ENCODE results near the gene BEGAIN. TPM values are rescaled to one million over a fixed set of nuclear protein-coding genes. Genes with fewer than 3 reads are reported as not detected.
A peak's percentile ranks its signal among the peaks of the same experiment; 100 is the strongest.

The BEGAIN gene
- total and polyA plus RNA-seq, 2 donors from 2014 or later, result 0.52 to 1.4 TPM

- H3K9me3 ChIP-seq (ENCODE audit: control insufficient read depth in 2 of 3, insufficient read depth in 1 of 3, low read length in 3 of 3), result no peaks in the 10 kb centered on the region
- TF ChIP-seq, protein P1, sequence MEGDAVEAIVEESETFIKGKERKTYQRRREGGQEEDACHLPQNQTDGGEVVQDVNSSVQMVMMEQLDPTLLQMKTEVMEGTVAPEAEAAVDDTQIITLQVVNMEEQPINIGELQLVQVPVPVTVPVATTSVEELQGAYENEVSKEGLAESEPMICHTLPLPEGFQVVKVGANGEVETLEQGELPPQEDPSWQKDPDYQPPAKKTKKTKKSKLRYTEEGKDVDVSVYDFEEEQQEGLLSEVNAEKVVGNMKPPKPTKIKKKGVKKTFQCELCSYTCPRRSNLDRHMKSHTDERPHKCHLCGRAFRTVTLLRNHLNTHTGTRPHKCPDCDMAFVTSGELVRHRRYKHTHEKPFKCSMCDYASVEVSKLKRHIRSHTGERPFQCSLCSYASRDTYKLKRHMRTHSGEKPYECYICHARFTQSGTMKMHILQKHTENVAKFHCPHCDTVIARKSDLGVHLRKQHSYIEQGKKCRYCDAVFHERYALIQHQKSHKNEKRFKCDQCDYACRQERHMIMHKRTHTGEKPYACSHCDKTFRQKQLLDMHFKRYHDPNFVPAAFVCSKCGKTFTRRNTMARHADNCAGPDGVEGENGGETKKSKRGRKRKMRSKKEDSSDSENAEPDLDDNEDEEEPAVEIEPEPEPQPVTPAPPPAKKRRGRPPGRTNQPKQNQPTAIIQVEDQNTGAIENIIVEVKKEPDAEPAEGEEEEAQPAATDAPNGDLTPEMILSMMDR (IDR thresholded peaks at IDR 0.05; ENCODE audit: borderline replicate concordance, extremely low read depth, insufficient read depth), result no peak
- peaks cover 0 to 16% (median 7%) of the 10 kb centered on the region in 3 donors for H3K4me1 ChIP-seq (ENCODE audit: control insufficient read depth in 2 of 3, insufficient read depth in 2 of 3, low read depth in 1 of 3, low read length in 3 of 3)
- no peaks in the 10 kb centered on the region for H3K27me3 ChIP-seq (ENCODE audit: control insufficient read depth, insufficient read depth, low read length)
- no peaks in the 10 kb centered on the region for H3K36me3 ChIP-seq (ENCODE audit: control insufficient read depth in 2 of 3, insufficient read depth in 3 of 3, low read length in 3 of 3)
- no peak overlapping the region for H3K9ac ChIP-seq (ENCODE audit: low read length in 3 of 3)
- H3K27ac ChIP-seq (ENCODE audit: low read depth in 2 of 2, low read length in 2 of 2), result no peak overlapping the region
- H3K4me3 ChIP-seq (ENCODE audit: low read length in 3 of 3), result no peak overlapping the region
- intact Hi-C loops (cut with DNase I), result no loop called here
- DNase-seq, result no peak
- no peak for FAIRE-seq
Observed at GRCh38 chr14:100545359-100545758, 41.9 kb downstream of the BEGAIN start.

- TF ChIP-seq, protein P1 (IDR thresholded peaks at IDR 0.05; ENCODE audit: borderline replicate concordance, extremely low read depth, insufficient read depth), result no peak
- Histone ChIP-seq H3K9me3 (ENCODE audit: control insufficient read depth in 2 of 3, insufficient read depth in 1 of 3, low read length in 3 of 3) (no peaks in the 10 kb centered on the region), H3K4me3 (ENCODE audit: low read length in 3 of 3) (no peak overlapping the region), H3K9ac (ENCODE audit: low read length in 3 of 3) (no peak overlapping the region), H3K27ac (ENCODE audit: low read depth in 2 of 2, low read length in 2 of 2) (no peak overlapping the region), H3K36me3 (ENCODE audit: control insufficient read depth in 2 of 3, insufficient read depth in 3 of 3, low read length in 3 of 3) (no peaks in the 10 kb centered on the region), H3K27me3 (ENCODE audit: control insufficient read depth, insufficient read depth, low read length) (no peaks in the 10 kb centered on the region), H3K4me1 (ENCODE audit: control insufficient read depth in 2 of 3, insufficient read depth in 2 of 3, low read depth in 1 of 3, low read length in 3 of 3) (peaks cover 0 to 16% (median 7%) of the 10 kb centered on the region in 3 donors)
- DNase-seq (no peak), FAIRE-seq (no peak)
- intact Hi-C loops (cut with DNase I), result no loop called here
Observed at GRCh38 chr14:100544506-100545141, 42.6 kb downstream of the BEGAIN start.

- TF ChIP-seq, protein P1 (IDR thresholded peaks at IDR 0.05; ENCODE audit: borderline replicate concordance, extremely low read depth, insufficient read depth), result no peak
- DNase-seq, result peak in 1 of 5 donors; percentile 49
- H3K36me3 ChIP-seq (ENCODE audit: control insufficient read depth in 2 of 3, insufficient read depth in 3 of 3, low read length in 3 of 3), result no peaks in the 10 kb centered on the region
Observed at GRCh38 chr14:100543471-100544455, 43.5 kb downstream of the BEGAIN start.

More at GRCh38 chr14:100543471-100544455, 43.5 kb downstream of the BEGAIN start:
- no peaks in the 10 kb centered on the region for H3K9me3 ChIP-seq (ENCODE audit: control insufficient read depth in 2 of 3, insufficient read depth in 1 of 3, low read length in 3 of 3)
- no peak overlapping the region for H3K9ac ChIP-seq (ENCODE audit: low read length in 3 of 3)
- intact Hi-C loops (cut with DNase I), result no loop called here
- H3K4me1 ChIP-seq (ENCODE audit: control insufficient read depth in 2 of 3, insufficient read depth in 2 of 3, low read depth in 1 of 3, low read length in 3 of 3), result peaks cover 0 to 16% (median 7%) of the 10 kb centered on the region in 3 donors
- H3K27me3 ChIP-seq (ENCODE audit: control insufficient read depth, insufficient read depth, low read length), result no peaks in the 10 kb centered on the region
- no peak overlapping the region for H3K4me3 ChIP-seq (ENCODE audit: low read length in 3 of 3)
- H3K27ac ChIP-seq (ENCODE audit: low read depth in 2 of 2, low read length in 2 of 2), result no peak overlapping the region
- no peak for FAIRE-seq

Data from kidney (tissue), 14 donors.